ENCODE results near the gene PPP3R2.

DNA sequence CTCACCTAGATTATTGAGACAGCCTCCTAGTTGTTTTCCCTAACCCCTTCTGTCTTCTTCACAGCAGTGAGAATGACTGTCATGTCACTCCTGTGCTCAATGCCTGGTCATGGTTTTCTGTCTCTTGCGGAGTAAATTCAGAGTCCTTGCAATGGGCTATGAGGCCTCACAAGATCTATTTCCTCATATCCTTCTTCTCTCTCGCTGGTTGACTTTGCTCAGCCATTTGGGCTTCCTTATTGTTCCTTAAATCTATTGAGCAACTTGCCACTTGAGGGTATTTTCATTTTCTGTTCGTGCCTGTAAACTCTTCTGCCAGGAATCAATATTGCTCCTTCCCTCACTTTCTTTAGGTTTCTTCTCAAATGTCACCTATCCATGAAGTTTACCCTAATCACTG is 9.0 kb downstream of the PPP3R2 start:
- TF ChIP-seq, protein P1, sequence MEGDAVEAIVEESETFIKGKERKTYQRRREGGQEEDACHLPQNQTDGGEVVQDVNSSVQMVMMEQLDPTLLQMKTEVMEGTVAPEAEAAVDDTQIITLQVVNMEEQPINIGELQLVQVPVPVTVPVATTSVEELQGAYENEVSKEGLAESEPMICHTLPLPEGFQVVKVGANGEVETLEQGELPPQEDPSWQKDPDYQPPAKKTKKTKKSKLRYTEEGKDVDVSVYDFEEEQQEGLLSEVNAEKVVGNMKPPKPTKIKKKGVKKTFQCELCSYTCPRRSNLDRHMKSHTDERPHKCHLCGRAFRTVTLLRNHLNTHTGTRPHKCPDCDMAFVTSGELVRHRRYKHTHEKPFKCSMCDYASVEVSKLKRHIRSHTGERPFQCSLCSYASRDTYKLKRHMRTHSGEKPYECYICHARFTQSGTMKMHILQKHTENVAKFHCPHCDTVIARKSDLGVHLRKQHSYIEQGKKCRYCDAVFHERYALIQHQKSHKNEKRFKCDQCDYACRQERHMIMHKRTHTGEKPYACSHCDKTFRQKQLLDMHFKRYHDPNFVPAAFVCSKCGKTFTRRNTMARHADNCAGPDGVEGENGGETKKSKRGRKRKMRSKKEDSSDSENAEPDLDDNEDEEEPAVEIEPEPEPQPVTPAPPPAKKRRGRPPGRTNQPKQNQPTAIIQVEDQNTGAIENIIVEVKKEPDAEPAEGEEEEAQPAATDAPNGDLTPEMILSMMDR (IDR thresholded peaks at IDR 0.05) = no peak
- TF ChIP-seq POLR2A (IDR thresholded peaks at IDR 0.05; ENCODE audit: low read depth) (no peak), POLR2AphosphoS5 (IDR thresholded peaks at IDR 0.05) (no peak)

Data from esophagus muscularis mucosa (tissue), 3 donors.